PC-9 (cell line): ENCODE data around the gene HTRA3. TPM values are rescaled to one million over a fixed set of nuclear protein-coding genes. Genes with fewer than 3 reads are reported as not detected.

ENCODE experiments used
- BruUV-seq: library from RNA; stranded (reverse); fragments of 400-500 nt; replicated peaks from 2 replicates; lab custom pipeline; 2021; lab: Mats Ljungman, UMichigan
- CTCF ChIA-PET: fragments of 300-600 bp; sonication (Branson Sonifier 250); formaldehyde crosslinking; loops from one replicate; lab custom pipeline; 2022; ENCODE audit warnings: antibody characterized with exemption; lab: Charles Lee
- POLR2A ChIA-PET: fragments of 300-600 bp; sonication (Branson Sonifier 250); formaldehyde crosslinking; loops from one replicate; lab custom pipeline; 2022; ENCODE audit warnings: antibody characterized with exemption; ENCODE audit not compliant: unreplicated experiment; lab: Charles Lee
- DNase-seq, 2 experiments: peaks; one replicate each; pipeline versions ENCODE4 v3.0.0 to v3.0.0-alpha.2; 2015 to 2022; ENCODE audit warnings: mixed read lengths in 1 of 2
- H2AFZ ChIP-seq: fragments of 200-600 bp; sonication (generic); 2 replicates; pipeline ENCODE4 v1.8.1; 2017; ENCODE audit warnings: antibody characterized with exemption
- H3F3A ChIP-seq: fragments of 200-600 bp; sonication (generic); 2 replicates; pipeline ENCODE4 v1.8.1; 2017; ENCODE audit warnings: antibody characterized with exemption, mild to moderate bottlenecking, low read depth; ENCODE audit not compliant: insufficient read depth
- H3K27ac ChIP-seq: fragments of 200-600 bp; sonication (generic); 2 replicates; pipeline ENCODE4 v1.6.1; 2016; ENCODE audit warnings: mixed run types
- H3K27me3 ChIP-seq: fragments of 200-600 bp; sonication (generic); 2 replicates; pipeline ENCODE4 v1.6.1; 2016; ENCODE audit warnings: low read depth, mixed run types; ENCODE audit not compliant: insufficient read depth
- H3K36me3 ChIP-seq: fragments of 200-600 bp; sonication (generic); 2 replicates; pipeline ENCODE4 v1.6.1; 2016; ENCODE audit warnings: low read depth, mixed run types
- H3K4me1 ChIP-seq: fragments of 200-600 bp; sonication (generic); replicated peaks from 2 replicates; pipeline ENCODE4 v1.6.1; 2016; ENCODE audit warnings: mixed run types; ENCODE audit not compliant: insufficient read depth
- H3K4me2 ChIP-seq: fragments of 200-600 bp; sonication (generic); 2 replicates; pipeline ENCODE4 v1.6.1; 2017; ENCODE audit warnings: mixed run types
- H3K4me3 ChIP-seq: fragments of 200-600 bp; sonication (generic); 2 replicates; pipeline ENCODE4 v1.6.1; 2016; ENCODE audit warnings: mixed run types
- H3K79me2 ChIP-seq: fragments of 200-600 bp; sonication (generic); 2 replicates; pipeline ENCODE4 v1.6.1; 2017; ENCODE audit warnings: low read depth, mixed run types
- H3K9me2 ChIP-seq: fragments of 200-600 bp; sonication (generic); 2 replicates; pipeline ENCODE4 v1.8.1; 2017; ENCODE audit warnings: mild to moderate bottlenecking; ENCODE audit not compliant: insufficient read depth
- H3K9me3 ChIP-seq: fragments of 200-600 bp; sonication (generic); 2 replicates; pipeline ENCODE4 v1.8.1; 2016; ENCODE audit warnings: low read depth; ENCODE audit not compliant: insufficient read depth
- H4K20me1 ChIP-seq: fragments of 200-600 bp; sonication (generic); 2 replicates; pipeline ENCODE4 v1.8.1; 2017; ENCODE audit not compliant: insufficient read depth
- EZH2 ChIP-seq: fragments of 200-600 bp; sonication (generic); IDR thresholded peaks from 2 replicates; pipeline ENCODE4 v1.8.0; 2017; ENCODE audit warnings: antibody characterized with exemption, low read depth
- intact Hi-C: fragments of 100-400 bp; cut with micrococcal nuclease; formaldehyde crosslinking; loops from one replicate; pipeline ENCODE4 v1.10.0; 2022; ENCODE audit not compliant: unreplicated experiment
- total RNA-seq: library from RNA; stranded (reverse); gene quantifications from 2 replicates; pipeline ENCODE4 v1.2.3, GENCODE V29; 2021
- TF ChIP-seq, protein P1 (sequence below): fragments of 200-600 bp; sonication (generic); conservative IDR thresholded peaks from 2 replicates; pipeline ENCODE4 v1.6.1; 2017; ENCODE audit warnings: mixed run types, antibody characterized with exemption, mild to moderate bottlenecking, moderate library complexity

Gene HTRA3
- total RNA-seq, 1 experiment from 2014 or later, result 14.1 TPM

GRCh38 chr4:8306511-8307021 is 37.0 kb downstream of the HTRA3 start:
- Histone ChIP-seq H3K27ac (no peak overlapping the region), H3F3A (peaks cover 5% of the 10 kb centered on the region; the same call in 1 of the 2 replicates), H3K4me2 (no peak overlapping the region), H2AFZ (no peak overlapping the region), H3K4me1 (peaks cover 14% of the 10 kb centered on the region), H4K20me1 (no peaks in the 10 kb centered on the region), H3K9me2 (no peaks in the 10 kb centered on the region), H3K9me3 (no peaks in the 10 kb centered on the region), H3K4me3 (no peak overlapping the region), H3K79me2 (no peaks in the 10 kb centered on the region), H3K27me3 (no peaks in the 10 kb centered on the region), H3K36me3 (no peaks in the 10 kb centered on the region)
- TF ChIP-seq EZH2, result no peak
- TF ChIP-seq, protein P1, sequence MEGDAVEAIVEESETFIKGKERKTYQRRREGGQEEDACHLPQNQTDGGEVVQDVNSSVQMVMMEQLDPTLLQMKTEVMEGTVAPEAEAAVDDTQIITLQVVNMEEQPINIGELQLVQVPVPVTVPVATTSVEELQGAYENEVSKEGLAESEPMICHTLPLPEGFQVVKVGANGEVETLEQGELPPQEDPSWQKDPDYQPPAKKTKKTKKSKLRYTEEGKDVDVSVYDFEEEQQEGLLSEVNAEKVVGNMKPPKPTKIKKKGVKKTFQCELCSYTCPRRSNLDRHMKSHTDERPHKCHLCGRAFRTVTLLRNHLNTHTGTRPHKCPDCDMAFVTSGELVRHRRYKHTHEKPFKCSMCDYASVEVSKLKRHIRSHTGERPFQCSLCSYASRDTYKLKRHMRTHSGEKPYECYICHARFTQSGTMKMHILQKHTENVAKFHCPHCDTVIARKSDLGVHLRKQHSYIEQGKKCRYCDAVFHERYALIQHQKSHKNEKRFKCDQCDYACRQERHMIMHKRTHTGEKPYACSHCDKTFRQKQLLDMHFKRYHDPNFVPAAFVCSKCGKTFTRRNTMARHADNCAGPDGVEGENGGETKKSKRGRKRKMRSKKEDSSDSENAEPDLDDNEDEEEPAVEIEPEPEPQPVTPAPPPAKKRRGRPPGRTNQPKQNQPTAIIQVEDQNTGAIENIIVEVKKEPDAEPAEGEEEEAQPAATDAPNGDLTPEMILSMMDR, result no peak
- DNase-seq, result no peak
- no TSS peak for BruUV-seq
- CTCF ChIA-PET, result no interaction called here
- intact Hi-C loops, result no loop called here
- POLR2A ChIA-PET, result no interaction called here

DNA sequence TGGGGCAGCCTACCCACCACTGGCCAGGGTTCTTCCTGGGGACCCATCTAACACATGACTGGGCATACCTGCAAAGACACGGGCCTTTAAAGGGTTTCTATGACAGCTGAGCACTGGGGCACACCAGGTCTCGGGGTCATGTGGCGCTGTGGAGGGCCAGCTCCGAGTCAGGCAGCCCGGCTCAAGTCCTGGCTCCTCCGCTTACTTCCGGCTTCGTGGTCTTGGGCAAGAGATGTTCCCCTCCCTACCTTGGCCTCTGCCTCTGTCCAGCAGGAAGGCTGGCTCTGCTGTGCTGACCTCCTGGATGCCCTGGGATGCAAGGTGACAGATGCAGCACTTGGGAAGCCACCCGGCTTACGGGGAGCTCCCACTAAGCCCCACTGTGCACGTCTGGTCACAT is 37.6 kb downstream of the HTRA3 start:
- no peak overlapping the region for H2AFZ ChIP-seq
- H4K20me1 ChIP-seq, result no peaks in the 10 kb centered on the region
- no peak for TF ChIP-seq EZH2
- TF ChIP-seq, protein P1, result no peak
- H3K4me2 ChIP-seq, result no peak overlapping the region
- no peak for DNase-seq
- POLR2A ChIA-PET, result no interaction called here
- no peaks in the 10 kb centered on the region for H3K79me2 ChIP-seq
- peaks cover 5% of the 10 kb centered on the region; the same call in 1 of the 2 replicates for H3F3A ChIP-seq
- no peaks in the 10 kb centered on the region for H3K36me3 ChIP-seq
- H3K4me3 ChIP-seq, result no peak overlapping the region
- H3K4me1 ChIP-seq, result peaks cover 14% of the 10 kb centered on the region
- intact Hi-C loops, result no loop called here
- CTCF ChIA-PET, result no interaction called here
- no peaks in the 10 kb centered on the region for H3K27me3 ChIP-seq
- no peaks in the 10 kb centered on the region for H3K9me2 ChIP-seq
- H3K9me3 ChIP-seq, result no peaks in the 10 kb centered on the region
- BruUV-seq, result no TSS peak
- no peak overlapping the region for H3K27ac ChIP-seq

DNA sequence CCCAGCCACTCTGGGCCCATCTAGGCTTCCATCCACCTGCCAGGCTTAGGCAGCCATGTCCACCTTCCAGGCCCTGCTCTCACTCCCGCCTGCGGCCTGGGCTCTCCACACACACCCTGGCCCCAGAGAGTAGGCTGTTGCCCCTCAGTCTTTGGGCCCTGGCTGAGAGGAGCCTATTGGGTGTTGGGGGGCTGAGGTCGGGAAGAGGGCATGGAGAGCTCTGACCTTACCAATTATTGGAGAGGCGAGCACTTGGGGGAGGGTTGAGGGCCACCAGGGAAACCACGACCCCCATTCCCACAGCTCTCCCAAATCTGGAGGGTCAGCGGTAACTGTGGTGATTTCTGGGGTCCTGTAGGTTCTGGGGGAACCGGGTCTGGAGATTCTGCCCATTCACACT is 38.2 kb downstream of the HTRA3 start:
- POLR2A ChIA-PET, result interaction anchor here (0.7 kb wide), 1 partner anchor 18 kb away, joined by 4 read pairs; no protein-coding TSS in a partner anchor
- Histone ChIP-seq H3K9me3 (no peaks in the 10 kb centered on the region), H3F3A (peaks cover 5% of the 10 kb centered on the region; the same call in 1 of the 2 replicates), H3K4me1 (peaks cover 14% of the 10 kb centered on the region), H3K27ac (no peak overlapping the region), H2AFZ (no peak overlapping the region), H3K36me3 (no peaks in the 10 kb centered on the region), H3K9me2 (no peaks in the 10 kb centered on the region), H4K20me1 (no peaks in the 10 kb centered on the region), H3K4me3 (no peak overlapping the region), H3K27me3 (no peaks in the 10 kb centered on the region), H3K4me2 (no peak overlapping the region), H3K79me2 (no peaks in the 10 kb centered on the region)
- no TSS peak for BruUV-seq
- intact Hi-C loops, result no loop called here
- CTCF ChIA-PET, result no interaction called here
- no peak for DNase-seq
- no peak for TF ChIP-seq EZH2
- TF ChIP-seq, protein P1, result no peak
